ENCODE results near the gene TOR2A. TPM values are rescaled to one million over a fixed set of nuclear protein-coding genes. Genes with fewer than 3 reads are reported as not detected.

Gene TOR2A
- total RNA-seq, 1 experiment from 2014 or later, result 14.4 TPM

DNA sequence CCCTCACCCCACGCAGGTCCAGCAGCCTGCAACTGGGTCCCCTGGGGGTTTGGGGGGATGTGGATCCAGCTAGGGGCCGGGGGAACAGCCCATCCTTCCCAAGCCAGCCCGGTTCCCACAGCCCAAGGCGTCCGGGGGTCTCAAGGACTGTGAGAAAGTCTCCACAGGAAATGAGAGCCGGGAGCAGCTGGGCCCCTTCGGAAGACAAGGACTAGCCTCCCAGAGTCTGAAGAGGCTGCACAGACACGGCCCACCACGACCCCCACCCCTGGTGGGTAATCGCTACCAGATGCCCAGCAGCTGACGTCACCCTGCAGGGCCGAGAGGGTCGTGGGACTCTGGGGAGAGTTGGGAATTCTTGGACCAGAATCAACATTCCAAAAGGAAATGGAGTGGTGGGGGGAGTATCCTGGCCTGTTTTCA, 32.8 kb upstream of the TOR2A start:
- POLR2A ChIA-PET, result interaction anchor here (0.6 kb wide), 1 partner anchor 148 kb away, joined by 5 read pairs; no protein-coding TSS in a partner anchor
- no peak for DNase-seq (ENCODE audit: low spot score)

DNA sequence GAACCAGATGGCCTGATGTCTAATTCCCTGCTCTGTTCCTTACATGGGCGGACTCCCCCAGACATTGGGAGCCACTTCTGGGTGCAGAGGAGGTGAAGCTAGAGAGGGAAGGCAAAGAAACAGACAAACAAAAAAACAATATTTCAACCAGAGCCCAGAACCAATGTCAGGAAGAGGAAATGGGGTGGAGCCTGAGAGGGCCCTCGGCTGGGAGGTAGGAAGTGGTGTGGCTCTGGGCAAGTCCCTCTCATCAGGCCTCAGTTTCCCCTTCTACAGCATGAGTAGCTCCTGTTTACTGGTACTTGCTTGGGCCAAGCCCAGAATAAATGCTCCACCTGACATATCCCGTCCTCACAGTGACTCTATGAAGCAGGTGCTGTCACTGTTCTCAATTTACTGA, 32.3 kb upstream of the TOR2A start:
- POLR2A ChIA-PET, result interaction anchor here (0.6 kb wide), 1 partner anchor 147 kb away, joined by 5 read pairs; no protein-coding TSS in a partner anchor
- peak overlapping the region; percentile 10; the same call in 1 of the 2 replicates for H3K27ac Mint-ChIP-seq
- H3K9me3 Mint-ChIP-seq, result no peaks in the 10 kb centered on the region
- H3K27me3 Mint-ChIP-seq (ENCODE audit: low read depth), result peaks cover 11% of the 10 kb centered on the region
- H3K4me1 Mint-ChIP-seq, result peaks cover 49% of the 10 kb centered on the region
- no peak for TF ChIP-seq ELF4 (CRISPR knock-in tag; IDR thresholded peaks at IDR 0.05; ENCODE audit: low read depth)
- TF ChIP-seq, protein P1, sequence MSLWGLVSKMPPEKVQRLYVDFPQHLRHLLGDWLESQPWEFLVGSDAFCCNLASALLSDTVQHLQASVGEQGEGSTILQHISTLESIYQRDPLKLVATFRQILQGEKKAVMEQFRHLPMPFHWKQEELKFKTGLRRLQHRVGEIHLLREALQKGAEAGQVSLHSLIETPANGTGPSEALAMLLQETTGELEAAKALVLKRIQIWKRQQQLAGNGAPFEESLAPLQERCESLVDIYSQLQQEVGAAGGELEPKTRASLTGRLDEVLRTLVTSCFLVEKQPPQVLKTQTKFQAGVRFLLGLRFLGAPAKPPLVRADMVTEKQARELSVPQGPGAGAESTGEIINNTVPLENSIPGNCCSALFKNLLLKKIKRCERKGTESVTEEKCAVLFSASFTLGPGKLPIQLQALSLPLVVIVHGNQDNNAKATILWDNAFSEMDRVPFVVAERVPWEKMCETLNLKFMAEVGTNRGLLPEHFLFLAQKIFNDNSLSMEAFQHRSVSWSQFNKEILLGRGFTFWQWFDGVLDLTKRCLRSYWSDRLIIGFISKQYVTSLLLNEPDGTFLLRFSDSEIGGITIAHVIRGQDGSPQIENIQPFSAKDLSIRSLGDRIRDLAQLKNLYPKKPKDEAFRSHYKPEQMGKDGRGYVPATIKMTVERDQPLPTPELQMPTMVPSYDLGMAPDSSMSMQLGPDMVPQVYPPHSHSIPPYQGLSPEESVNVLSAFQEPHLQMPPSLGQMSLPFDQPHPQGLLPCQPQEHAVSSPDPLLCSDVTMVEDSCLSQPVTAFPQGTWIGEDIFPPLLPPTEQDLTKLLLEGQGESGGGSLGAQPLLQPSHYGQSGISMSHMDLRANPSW (CRISPR knock-in tag; conservative IDR thresholded peaks at IDR 0.05; ENCODE audit: low read depth), result no peak
- TF ChIP-seq ZNF232 (CRISPR knock-in tag; IDR thresholded peaks at IDR 0.05), result no peak
- TF ChIP-seq NFE2L1 (CRISPR knock-in tag; IDR thresholded peaks at IDR 0.05), result no peak
- TF ChIP-seq ESRRA (CRISPR knock-in tag; IDR thresholded peaks at IDR 0.05; ENCODE audit: borderline replicate concordance), result no peak
- TF ChIP-seq, protein P2, sequence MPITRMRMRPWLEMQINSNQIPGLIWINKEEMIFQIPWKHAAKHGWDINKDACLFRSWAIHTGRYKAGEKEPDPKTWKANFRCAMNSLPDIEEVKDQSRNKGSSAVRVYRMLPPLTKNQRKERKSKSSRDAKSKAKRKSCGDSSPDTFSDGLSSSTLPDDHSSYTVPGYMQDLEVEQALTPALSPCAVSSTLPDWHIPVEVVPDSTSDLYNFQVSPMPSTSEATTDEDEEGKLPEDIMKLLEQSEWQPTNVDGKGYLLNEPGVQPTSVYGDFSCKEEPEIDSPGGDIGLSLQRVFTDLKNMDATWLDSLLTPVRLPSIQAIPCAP (CRISPR knock-in tag; IDR thresholded peaks at IDR 0.05), result no peak
- CTCF ChIA-PET, result interaction anchor here (0.7 to 1.8 kb wide), 5 partner anchors 13 to 102 kb away, joined by 3 to 7 read pairs (median 3); partner anchors contain the start of gene TOR2A
- DNase-seq (ENCODE audit: low spot score) (no peak), ATAC-seq (no peak)
- H3K4me3 Mint-ChIP-seq, result no peak overlapping the region
- no peaks in the 10 kb centered on the region for H3K36me3 Mint-ChIP-seq

More for the DNA sequence above, 32.8 kb upstream of the TOR2A start:
- Mint-ChIP-seq H3K4me3 (no peak overlapping the region), H3K27ac (no peak overlapping the region), H3K36me3 (no peaks in the 10 kb centered on the region), H3K27me3 (ENCODE audit: low read depth) (peaks cover 11% of the 10 kb centered on the region), H3K9me3 (no peaks in the 10 kb centered on the region), H3K4me1 (peaks cover 44% of the 10 kb centered on the region)
- CTCF ChIA-PET, result interaction anchor here (1.2 to 1.8 kb wide), 3 partner anchors 16 to 101 kb away, joined by 3 to 7 read pairs (median 5); partner anchors contain the start of gene TOR2A
- TF ChIP-seq, protein P3, sequence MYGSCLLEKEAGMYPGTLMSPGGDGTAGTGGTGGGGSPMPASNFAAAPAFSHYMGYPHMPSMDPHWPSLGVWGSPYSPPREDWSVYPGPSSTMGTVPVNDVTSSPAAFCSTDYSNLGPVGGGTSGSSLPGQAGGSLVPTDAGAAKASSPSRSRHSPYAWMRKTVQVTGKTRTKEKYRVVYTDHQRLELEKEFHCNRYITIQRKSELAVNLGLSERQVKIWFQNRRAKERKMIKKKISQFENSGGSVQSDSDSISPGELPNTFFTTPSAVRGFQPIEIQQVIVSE (CRISPR knock-in tag; IDR thresholded peaks at IDR 0.05; ENCODE audit: borderline replicate concordance), result no peak
- TF ChIP-seq ZNF263 (CRISPR knock-in tag; IDR thresholded peaks at IDR 0.05; ENCODE audit: low read depth) (no peak), CREM (CRISPR knock-in tag; IDR thresholded peaks at IDR 0.05) (no peak), NFYB (CRISPR knock-in tag; conservative IDR thresholded peaks at IDR 0.05; ENCODE audit: low read depth) (no peak), FOXP1 (CRISPR knock-in tag; IDR thresholded peaks at IDR 0.05; ENCODE audit: borderline replicate concordance) (no peak), MYBL2 (CRISPR knock-in tag; IDR thresholded peaks at IDR 0.05) (no peak), NR1H2 (CRISPR knock-in tag; IDR thresholded peaks at IDR 0.05) (no peak), RELA (CRISPR knock-in tag; IDR thresholded peaks at IDR 0.05; ENCODE audit: borderline replicate concordance) (no peak), SMAD4 (CRISPR knock-in tag; IDR thresholded peaks at IDR 0.05) (no peak), EMX1 (CRISPR knock-in tag; IDR thresholded peaks at IDR 0.05) (no peak)
- TF ChIP-seq, protein P4, sequence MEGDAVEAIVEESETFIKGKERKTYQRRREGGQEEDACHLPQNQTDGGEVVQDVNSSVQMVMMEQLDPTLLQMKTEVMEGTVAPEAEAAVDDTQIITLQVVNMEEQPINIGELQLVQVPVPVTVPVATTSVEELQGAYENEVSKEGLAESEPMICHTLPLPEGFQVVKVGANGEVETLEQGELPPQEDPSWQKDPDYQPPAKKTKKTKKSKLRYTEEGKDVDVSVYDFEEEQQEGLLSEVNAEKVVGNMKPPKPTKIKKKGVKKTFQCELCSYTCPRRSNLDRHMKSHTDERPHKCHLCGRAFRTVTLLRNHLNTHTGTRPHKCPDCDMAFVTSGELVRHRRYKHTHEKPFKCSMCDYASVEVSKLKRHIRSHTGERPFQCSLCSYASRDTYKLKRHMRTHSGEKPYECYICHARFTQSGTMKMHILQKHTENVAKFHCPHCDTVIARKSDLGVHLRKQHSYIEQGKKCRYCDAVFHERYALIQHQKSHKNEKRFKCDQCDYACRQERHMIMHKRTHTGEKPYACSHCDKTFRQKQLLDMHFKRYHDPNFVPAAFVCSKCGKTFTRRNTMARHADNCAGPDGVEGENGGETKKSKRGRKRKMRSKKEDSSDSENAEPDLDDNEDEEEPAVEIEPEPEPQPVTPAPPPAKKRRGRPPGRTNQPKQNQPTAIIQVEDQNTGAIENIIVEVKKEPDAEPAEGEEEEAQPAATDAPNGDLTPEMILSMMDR (IDR thresholded peaks at IDR 0.05), result no peak
- TF ChIP-seq, protein P5, sequence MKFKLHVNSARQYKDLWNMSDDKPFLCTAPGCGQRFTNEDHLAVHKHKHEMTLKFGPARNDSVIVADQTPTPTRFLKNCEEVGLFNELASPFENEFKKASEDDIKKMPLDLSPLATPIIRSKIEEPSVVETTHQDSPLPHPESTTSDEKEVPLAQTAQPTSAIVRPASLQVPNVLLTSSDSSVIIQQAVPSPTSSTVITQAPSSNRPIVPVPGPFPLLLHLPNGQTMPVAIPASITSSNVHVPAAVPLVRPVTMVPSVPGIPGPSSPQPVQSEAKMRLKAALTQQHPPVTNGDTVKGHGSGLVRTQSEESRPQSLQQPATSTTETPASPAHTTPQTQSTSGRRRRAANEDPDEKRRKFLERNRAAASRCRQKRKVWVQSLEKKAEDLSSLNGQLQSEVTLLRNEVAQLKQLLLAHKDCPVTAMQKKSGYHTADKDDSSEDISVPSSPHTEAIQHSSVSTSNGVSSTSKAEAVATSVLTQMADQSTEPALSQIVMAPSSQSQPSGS (CRISPR knock-in tag; IDR thresholded peaks at IDR 0.05; ENCODE audit: borderline replicate concordance, low read depth), result no peak
- TF ChIP-seq, protein P2 (CRISPR knock-in tag; IDR thresholded peaks at IDR 0.05), result no peak
- ATAC-seq, result no peak
